HG03378 (cell line): Measurements from ENCODE around the gene SETD2.

Source experiments
- ATAC-seq: cut with Tn5 transposase; IDR thresholded peaks from one replicate; pipeline ENCODE4 v1.9.1; 2021; ENCODE audit warnings: mild to moderate bottlenecking, moderate library complexity; ENCODE audit not compliant: unreplicated experiment

The SETD2 gene

GRCh38 chr3:46986782-46987310 is 177.1 kb downstream of the SETD2 start:
- ATAC-seq, result no peak

GRCh38 chr3:46986055-46986730 is 177.7 kb downstream of the SETD2 start:
- no peak for ATAC-seq

GRCh38 chr3:46985588-46985987 is 178.3 kb downstream of the SETD2 start:
- ATAC-seq, result no peak

- ATAC-seq, result no peak
These were observed 179.1 kb downstream of the SETD2 start for GRCh38 chr3:46984591-46985459.

- no peak for ATAC-seq
These were observed 181.4 kb downstream of the SETD2 start for GRCh38 chr3:46982546-46982945.

GRCh38 chr3:46981932-46982471 is 181.9 kb downstream of the SETD2 start:
- ATAC-seq, result no peak

- ATAC-seq, result no peak
These were observed 183.9 kb downstream of the SETD2 start for GRCh38 chr3:46979958-46980497.

GRCh38 chr3:46978985-46979944 is 184.6 kb downstream of the SETD2 start, which contains the start of gene NBEAL2:
Gene NBEAL2 (plus strand): TSS chr3:46979666. CDS start chr3:46979862, 196 bp downstream.
- peak; percentile 46 for ATAC-seq

- ATAC-seq, result no peak
These were observed 185.5 kb downstream of the SETD2 start for GRCh38 chr3:46978381-46978780.

- no peak for ATAC-seq
These were observed 186.1 kb downstream of the SETD2 start for GRCh38 chr3:46977811-46978195.

- ATAC-seq, result peak; percentile 57
These were observed 187.4 kb downstream of the SETD2 start, which contains the start of gene CCDC12 for GRCh38 chr3:46976326-46977190. Gene CCDC12 (minus strand): TSS chr3:46976745. CDS start chr3:46976732, 13 bp downstream.

GRCh38 chr3:46974421-46975171 is 189.3 kb downstream of the SETD2 start:
- ATAC-seq, result no peak

GRCh38 chr3:46972396-46972795 is 191.5 kb downstream of the SETD2 start:
- ATAC-seq, result no peak

- no peak for ATAC-seq
These were observed 192.2 kb downstream of the SETD2 start for GRCh38 chr3:46971742-46972141.

- ATAC-seq, result no peak
These were observed 192.8 kb downstream of the SETD2 start for GRCh38 chr3:46971151-46971550.

- ATAC-seq, result no peak
These were observed 193.4 kb downstream of the SETD2 start for GRCh38 chr3:46970391-46971091.

GRCh38 chr3:46968783-46969428 is 195.0 kb downstream of the SETD2 start:
- no peak for ATAC-seq
